GM23248 (cell line): ENCODE data around the gene DUSP5.

Experiments
- EZH2 ChIP-seq: fragments of 200-600 bp; sonication (generic); IDR thresholded peaks from 2 replicates; pipeline ENCODE4 v1.6.1; 2018; ENCODE audit warnings: antibody characterized with exemption, mild to moderate bottlenecking; ENCODE audit not compliant: insufficient read depth, poor library complexity, severe bottlenecking
- EZH2phosphoT487 ChIP-seq: fragments of 200-600 bp; sonication (generic); IDR thresholded peaks from 2 replicates; pipeline ENCODE4 v1.6.1; 2018; ENCODE audit warnings: antibody characterized with exemption, moderate library complexity, mild to moderate bottlenecking, low read depth; ENCODE audit not compliant: insufficient read depth

DNA sequence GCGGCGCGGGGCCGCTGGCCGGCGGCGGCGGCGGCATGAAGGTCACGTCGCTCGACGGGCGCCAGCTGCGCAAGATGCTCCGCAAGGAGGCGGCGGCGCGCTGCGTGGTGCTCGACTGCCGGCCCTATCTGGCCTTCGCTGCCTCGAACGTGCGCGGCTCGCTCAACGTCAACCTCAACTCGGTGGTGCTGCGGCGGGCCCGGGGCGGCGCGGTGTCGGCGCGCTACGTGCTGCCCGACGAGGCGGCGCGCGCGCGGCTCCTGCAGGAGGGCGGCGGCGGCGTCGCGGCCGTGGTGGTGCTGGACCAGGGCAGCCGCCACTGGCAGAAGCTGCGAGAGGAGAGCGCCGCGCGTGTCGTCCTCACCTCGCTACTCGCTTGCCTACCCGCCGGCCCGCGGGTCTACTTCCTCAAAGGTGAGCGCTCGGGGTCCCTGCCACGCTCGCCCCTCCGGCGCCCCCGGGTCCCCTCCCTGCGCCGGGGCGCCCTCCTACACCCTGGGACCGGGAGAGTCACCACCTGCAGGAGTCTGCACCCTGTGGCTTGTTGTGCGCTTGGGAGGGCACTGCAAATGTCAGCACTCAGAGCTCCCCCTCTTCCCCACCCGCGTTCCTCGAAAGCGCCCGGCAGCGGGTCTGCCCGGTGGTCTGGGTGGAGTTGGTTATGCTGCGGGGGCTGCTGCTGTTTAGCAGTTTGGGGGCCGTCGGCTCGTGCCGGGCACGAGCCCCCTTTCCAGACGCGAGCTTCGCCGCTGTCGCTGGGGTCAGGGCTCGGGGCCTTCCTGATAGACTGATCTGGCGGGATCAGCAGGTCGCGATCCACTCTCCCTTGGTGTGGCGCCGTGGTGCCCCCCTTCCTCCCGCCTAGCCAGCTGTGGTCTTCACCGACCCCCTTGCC, 627 bp downstream of the DUSP5 start:
- TF ChIP-seq EZH2 = no peak
- TF ChIP-seq EZH2phosphoT487 = no peak
